Activated CD8-positive, alpha-beta memory T cell treated with anti-CD3 and anti-CD28 coated beads for 48 hours (primary cell): Measurements from ENCODE around the gene SFXN5.
"Not testable (repeated sequence)": the region's sequence is repeated elsewhere in the genome, so short reads cannot be mapped to it uniquely, and the experiment has no call there.

Experiments used
- DNase-seq, 3 experiments: peaks; one replicate each; pipeline ENCODE4 v3.0.0-alpha.2; 2020; ENCODE audit warnings: low read depth in 2 of 3, low spot score in 2 of 3

Gene SFXN5

GRCh38 chr2:73101626-73102256, 30.2 kb upstream of the SFXN5 start:
- no peak for DNase-seq

GRCh38 chr2:73100956-73101355, 29.4 kb upstream of the SFXN5 start:
- DNase-seq, result no peak

- no peak for DNase-seq
Observed at GRCh38 chr2:73099486-73099885, 28.0 kb upstream of the SFXN5 start.

GRCh38 chr2:73095910-73096309, 24.4 kb upstream of the SFXN5 start:
- no peak for DNase-seq

GRCh38 chr2:73093601-73094218, 22.2 kb upstream of the SFXN5 start:
- DNase-seq, result not testable (repeated sequence)

- no peak for DNase-seq
Observed at GRCh38 chr2:73092146-73092783, 20.8 kb upstream of the SFXN5 start.

- no peak for DNase-seq
Observed at GRCh38 chr2:73091696-73092095, 20.2 kb upstream of the SFXN5 start.

- no peak for DNase-seq
Observed at GRCh38 chr2:73091164-73091563, 19.7 kb upstream of the SFXN5 start.

- DNase-seq, result no peak
Observed at GRCh38 chr2:73089270-73090030, 17.9 kb upstream of the SFXN5 start.

GRCh38 chr2:73088703-73089102, 17.2 kb upstream of the SFXN5 start:
- no peak for DNase-seq

- no peak for DNase-seq
Observed at GRCh38 chr2:73088211-73088610, 16.7 kb upstream of the SFXN5 start.

GRCh38 chr2:73087311-73087710, 15.8 kb upstream of the SFXN5 start:
- DNase-seq, result no peak

- DNase-seq, result peak; percentile 48 to 65 (median 57)
Observed at GRCh38 chr2:73085691-73086090, 14.2 kb upstream of the SFXN5 start.

- DNase-seq, result no peak
Observed at GRCh38 chr2:73084971-73085370, 13.5 kb upstream of the SFXN5 start.

GRCh38 chr2:73083886-73084800, 12.6 kb upstream of the SFXN5 start:
- no peak for DNase-seq

- no peak for DNase-seq
Observed at GRCh38 chr2:73082523-73083410, 11.3 kb upstream of the SFXN5 start.

GRCh38 chr2:73081181-73081671, 9.7 kb upstream of the SFXN5 start:
- DNase-seq, result no peak

GRCh38 chr2:73080321-73081131, 9.0 kb upstream of the SFXN5 start:
- no peak for DNase-seq

GRCh38 chr2:73079636-73080035, 8.1 kb upstream of the SFXN5 start:
- no peak for DNase-seq
